ENCODE data around the gene SLC12A4. TPM values are rescaled to one million over a fixed set of nuclear protein-coding genes. Genes with fewer than 3 reads are reported as not detected.
A peak's percentile ranks its signal among the peaks of the same experiment; 100 is the strongest.
"Not testable (repeated sequence)": the region's sequence is repeated elsewhere in the genome, so short reads cannot be mapped to it uniquely, and the experiment has no call there.

The SLC12A4 gene
- polyA plus RNA-seq, 3 donors: 28.8 to 38.9 (median 35.6) TPM

GRCh38 chr16:67948015-67948414 is 20.4 kb downstream of the SLC12A4 start:
- no peak for DNase-seq (ENCODE audit: extremely low read depth in 1 of 11, low read depth in 9 of 11, low spot score in 4 of 11)

GRCh38 chr16:67946966-67947558 is 21.4 kb downstream of the SLC12A4 start:
- DNase-seq (ENCODE audit: extremely low read depth in 1 of 11, low read depth in 9 of 11, low spot score in 4 of 11): no peak

GRCh38 chr16:67946128-67946569 is 22.3 kb downstream of the SLC12A4 start:
- DNase-seq (ENCODE audit: extremely low read depth in 1 of 11, low read depth in 9 of 11, low spot score in 4 of 11): no peak

GRCh38 chr16:67945392-67945933 is 23.0 kb downstream of the SLC12A4 start:
- DNase-seq (ENCODE audit: extremely low read depth in 1 of 11, low read depth in 9 of 11, low spot score in 4 of 11): no peak

- DNase-seq (ENCODE audit: extremely low read depth in 1 of 11, low read depth in 9 of 11, low spot score in 4 of 11): no peak
These were observed 23.6 kb downstream of the SLC12A4 start for GRCh38 chr16:67944690-67945391.

GRCh38 chr16:67943619-67944504 is 24.6 kb downstream of the SLC12A4 start, which contains the start of gene LCAT:
LCAT (minus strand) TSS chr16:67944120; CDS start chr16:67944101, 19 bp downstream.
- DNase-seq (ENCODE audit: extremely low read depth in 1 of 11, low read depth in 9 of 11, low spot score in 4 of 11): no peak

- no peak for DNase-seq (ENCODE audit: extremely low read depth in 1 of 11, low read depth in 9 of 11, low spot score in 4 of 11)
These were observed 25.2 kb downstream of the SLC12A4 start for GRCh38 chr16:67943256-67943618.

GRCh38 chr16:67942510-67943255 is 25.8 kb downstream of the SLC12A4 start:
- no peak for DNase-seq (ENCODE audit: extremely low read depth in 1 of 11, low read depth in 9 of 11, low spot score in 4 of 11)

GRCh38 chr16:67942200-67942509 is 26.3 kb downstream of the SLC12A4 start:
- peak in 1 of 11 donors; percentile 18 for DNase-seq (ENCODE audit: extremely low read depth in 1 of 11, low read depth in 9 of 11, low spot score in 4 of 11)

- DNase-seq (ENCODE audit: extremely low read depth in 1 of 11, low read depth in 9 of 11, low spot score in 4 of 11): no peak
These were observed 26.8 kb downstream of the SLC12A4 start for GRCh38 chr16:67941469-67942199.

- DNase-seq (ENCODE audit: extremely low read depth in 1 of 11, low read depth in 9 of 11, low spot score in 4 of 11): no peak
These were observed 27.9 kb downstream of the SLC12A4 start for GRCh38 chr16:67940446-67941089.

GRCh38 chr16:67939507-67940445 is 28.7 kb downstream of the SLC12A4 start:
- DNase-seq (ENCODE audit: extremely low read depth in 1 of 11, low read depth in 9 of 11, low spot score in 4 of 11): no peak

GRCh38 chr16:67937713-67938112 is 30.7 kb downstream of the SLC12A4 start:
- not testable (repeated sequence) for DNase-seq (ENCODE audit: extremely low read depth in 1 of 11, low read depth in 9 of 11, low spot score in 4 of 11)

- DNase-seq (ENCODE audit: extremely low read depth in 1 of 11, low read depth in 9 of 11, low spot score in 4 of 11): peak in 2 of 11 donors; percentile 25 to 33
These were observed 31.4 kb downstream of the SLC12A4 start for GRCh38 chr16:67936880-67937605.

- peak in 8 of 11 donors; percentile 24 to 47 (median 33) for DNase-seq (ENCODE audit: extremely low read depth in 1 of 11, low read depth in 9 of 11, low spot score in 4 of 11)
These were observed 32.1 kb downstream of the SLC12A4 start, which contains the start of gene PSMB10 for GRCh38 chr16:67936124-67936879. PSMB10 (minus strand) TSS chr16:67936850; CDS start chr16:67936749, 101 bp downstream.

Measured in renal cortex interstitium (tissue), 11 donors.